Smooth muscle cell (in vitro differentiated cells): ENCODE data around the gene ORM2. TPM values are rescaled to one million over a fixed set of nuclear protein-coding genes. Genes with fewer than 3 reads are reported as not detected.

Experiments used
- DNase-seq: peaks from one replicate; lab custom pipeline; 2025; ENCODE audit not compliant: unreplicated experiment; lab: John Stamatoyannopoulos, UW
- H2AFZ ChIP-seq: fragments of 200-600 bp; sonication (generic); 2 replicates; pipeline ENCODE4 v1.6.0; 2016; ENCODE audit warnings: antibody characterized with exemption, low read depth, mild to moderate bottlenecking
- H3F3A ChIP-seq: fragments of 200-600 bp; sonication (generic); 2 replicates; pipeline ENCODE4 v1.6.0; 2017; ENCODE audit warnings: antibody characterized with exemption, low read depth
- H3K27ac ChIP-seq: fragments of 200-600 bp; sonication (generic); 2 replicates; pipeline ENCODE4 v1.5.1; 2016; ENCODE audit warnings: low read depth, mild to moderate bottlenecking
- H3K27me3 ChIP-seq: fragments of 200-600 bp; sonication (generic); 2 replicates; pipeline ENCODE4 v1.6.1; 2016; ENCODE audit warnings: low read depth, mild to moderate bottlenecking
- H3K36me3 ChIP-seq: fragments of 200-600 bp; sonication (generic); 2 replicates; pipeline ENCODE4 v1.5.1; 2016; ENCODE audit warnings: low read depth
- H3K4me1 ChIP-seq: fragments of 200-600 bp; sonication (generic); 2 replicates; pipeline ENCODE4 v1.5.1; 2016; ENCODE audit warnings: low read depth
- H3K4me2 ChIP-seq: fragments of 200-600 bp; sonication (generic); 2 replicates; pipeline ENCODE4 v1.6.0; 2016; ENCODE audit warnings: mild to moderate bottlenecking
- H3K4me3 ChIP-seq: fragments of 200-600 bp; sonication (generic); 2 replicates; pipeline ENCODE4 v1.5.1; 2016; ENCODE audit warnings: mild to moderate bottlenecking
- H3K79me2 ChIP-seq: fragments of 200-600 bp; sonication (generic); 2 replicates; pipeline ENCODE4 v1.6.0; 2016; ENCODE audit warnings: low read depth, mild to moderate bottlenecking
- H3K9ac ChIP-seq: fragments of 200-600 bp; sonication (generic); 2 replicates; pipeline ENCODE4 v1.6.0; 2016; ENCODE audit warnings: low read depth
- H3K9me3 ChIP-seq: fragments of 200-600 bp; sonication (generic); replicated peaks from 2 replicates; pipeline ENCODE4 v1.5.1; 2016; ENCODE audit warnings: low read depth
- H4K20me1 ChIP-seq: fragments of 200-600 bp; sonication (generic); 2 replicates; pipeline ENCODE4 v1.6.0; 2016; ENCODE audit warnings: low read depth
- WGBS: methylation state at CpG from one replicate; pipeline ENCODE4 v1.1.7; 2016; ENCODE audit warnings: low lambda C conversion rate; 5-methylcytosine and 5-hydroxymethylcytosine counted together
- polyA plus RNA-seq: library from polyadenylated mRNA; unstranded; fragments of >200 nt; fragmentation: Nextera tagmentation; extraction: Ambion mirVana; gene quantifications from 2 replicates; pipeline ENCODE4 v1.2.1, GENCODE V29; 2016
- total RNA-seq: library from RNA; depleted of rRNA; stranded (reverse); fragments of >200 nt; gene quantifications from 2 replicates; pipeline ENCODE4 v1.2.3, GENCODE V29; 2014
- TF ChIP-seq, protein P1 (sequence below): fragments of 200-600 bp; sonication (generic); IDR thresholded peaks from 2 replicates; pipeline ENCODE4 v1.5.1; 2017; ENCODE audit warnings: borderline replicate concordance, mild to moderate bottlenecking, antibody characterized with exemption; ENCODE audit not compliant: insufficient read depth, poor library complexity, severe bottlenecking

The ORM2 gene
- total and polyA plus RNA-seq, 2 experiments from 2014 or later, result not detected

DNA sequence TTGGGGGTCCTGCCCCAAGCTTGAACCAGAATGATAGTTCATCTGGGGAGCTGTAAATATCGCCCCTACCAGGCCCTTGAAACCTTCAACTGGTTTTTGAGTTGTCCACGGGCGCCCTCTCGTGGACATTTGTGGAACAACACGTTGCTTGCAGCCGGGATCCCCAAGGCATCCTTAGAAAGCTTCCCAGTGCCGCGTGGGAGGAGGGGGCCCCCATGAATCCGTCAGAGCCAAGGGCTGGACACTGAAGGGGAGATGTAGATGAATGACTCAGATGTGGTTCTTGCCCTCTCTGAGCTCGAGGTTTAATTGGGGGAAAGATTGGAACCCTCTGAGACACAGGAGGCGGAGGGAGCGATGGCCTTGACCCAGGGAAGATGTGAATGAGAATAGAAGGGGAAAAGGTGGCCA, 38.6 kb upstream of the ORM2 start:
- no peak overlapping the region for H2AFZ ChIP-seq
- H3K79me2 ChIP-seq, result no peaks in the 10 kb centered on the region
- peaks cover 12% of the 10 kb centered on the region for H3K4me1 ChIP-seq
- no peaks in the 10 kb centered on the region for H4K20me1 ChIP-seq
- WGBS, result 24% methylated on average over 12 of the region's 12 CpGs
- peak; percentile 62 for DNase-seq
- peaks cover 37% of the 10 kb centered on the region for H3K36me3 ChIP-seq
- H3K27ac ChIP-seq, result no peak overlapping the region
- H3F3A ChIP-seq, result no peaks in the 10 kb centered on the region
- H3K27me3 ChIP-seq, result no peaks in the 10 kb centered on the region
- no peak overlapping the region for H3K4me3 ChIP-seq
- H3K4me2 ChIP-seq, result no peak overlapping the region
- no peak overlapping the region for H3K9ac ChIP-seq
- H3K9me3 ChIP-seq, result no peaks in the 10 kb centered on the region
- TF ChIP-seq, protein P1, sequence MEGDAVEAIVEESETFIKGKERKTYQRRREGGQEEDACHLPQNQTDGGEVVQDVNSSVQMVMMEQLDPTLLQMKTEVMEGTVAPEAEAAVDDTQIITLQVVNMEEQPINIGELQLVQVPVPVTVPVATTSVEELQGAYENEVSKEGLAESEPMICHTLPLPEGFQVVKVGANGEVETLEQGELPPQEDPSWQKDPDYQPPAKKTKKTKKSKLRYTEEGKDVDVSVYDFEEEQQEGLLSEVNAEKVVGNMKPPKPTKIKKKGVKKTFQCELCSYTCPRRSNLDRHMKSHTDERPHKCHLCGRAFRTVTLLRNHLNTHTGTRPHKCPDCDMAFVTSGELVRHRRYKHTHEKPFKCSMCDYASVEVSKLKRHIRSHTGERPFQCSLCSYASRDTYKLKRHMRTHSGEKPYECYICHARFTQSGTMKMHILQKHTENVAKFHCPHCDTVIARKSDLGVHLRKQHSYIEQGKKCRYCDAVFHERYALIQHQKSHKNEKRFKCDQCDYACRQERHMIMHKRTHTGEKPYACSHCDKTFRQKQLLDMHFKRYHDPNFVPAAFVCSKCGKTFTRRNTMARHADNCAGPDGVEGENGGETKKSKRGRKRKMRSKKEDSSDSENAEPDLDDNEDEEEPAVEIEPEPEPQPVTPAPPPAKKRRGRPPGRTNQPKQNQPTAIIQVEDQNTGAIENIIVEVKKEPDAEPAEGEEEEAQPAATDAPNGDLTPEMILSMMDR, result peak; percentile 94

DNA sequence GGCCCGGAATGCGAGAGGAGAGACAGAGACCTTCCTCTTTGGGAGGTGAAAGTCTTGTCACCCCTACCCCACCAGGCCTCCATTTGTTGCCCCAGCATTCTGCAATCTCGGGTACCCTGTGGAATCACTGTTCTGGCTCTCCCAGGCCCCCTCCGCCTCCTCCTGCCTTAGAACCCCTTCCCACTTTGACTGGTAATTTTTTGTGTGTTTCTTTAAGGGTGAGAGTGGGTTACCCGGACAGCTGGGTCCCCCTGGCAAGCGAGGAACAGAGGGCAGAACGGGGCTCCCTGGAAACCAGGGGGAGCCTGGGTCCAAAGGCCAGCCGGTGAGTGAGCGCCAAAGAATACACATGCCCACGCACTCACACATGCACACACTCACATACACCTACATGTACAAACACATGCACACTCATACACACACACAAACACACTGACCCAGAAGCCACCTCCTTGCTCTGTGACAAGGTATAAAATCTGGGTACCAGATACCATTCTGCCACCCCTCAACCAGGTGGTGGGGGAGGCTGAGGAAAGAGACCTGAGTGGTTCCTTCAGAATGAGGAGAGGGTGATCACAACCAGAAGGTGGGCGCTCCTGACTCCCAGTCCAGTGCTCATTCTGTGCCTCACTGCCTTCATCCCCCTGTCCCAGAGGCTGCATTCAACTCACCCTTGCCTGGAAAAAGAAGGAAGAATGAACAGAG, 37.6 kb upstream of the ORM2 start:
- H3K27me3 ChIP-seq, result no peaks in the 10 kb centered on the region
- no peaks in the 10 kb centered on the region for H3K9me3 ChIP-seq
- peaks cover 47% of the 10 kb centered on the region for H3K36me3 ChIP-seq
- H3K79me2 ChIP-seq, result no peaks in the 10 kb centered on the region
- H3K4me2 ChIP-seq, result no peak overlapping the region
- no peak overlapping the region for H2AFZ ChIP-seq
- H3F3A ChIP-seq, result no peaks in the 10 kb centered on the region
- DNase-seq, result no peak
- no peak overlapping the region for H3K27ac ChIP-seq
- 96% methylated on average over 11 of the region's 11 CpGs for WGBS
- H3K4me1 ChIP-seq, result peaks cover 11% of the 10 kb centered on the region
- TF ChIP-seq, protein P1, result no peak
- H3K4me3 ChIP-seq, result no peak overlapping the region
- H3K9ac ChIP-seq, result no peak overlapping the region
- no peaks in the 10 kb centered on the region for H4K20me1 ChIP-seq

DNA sequence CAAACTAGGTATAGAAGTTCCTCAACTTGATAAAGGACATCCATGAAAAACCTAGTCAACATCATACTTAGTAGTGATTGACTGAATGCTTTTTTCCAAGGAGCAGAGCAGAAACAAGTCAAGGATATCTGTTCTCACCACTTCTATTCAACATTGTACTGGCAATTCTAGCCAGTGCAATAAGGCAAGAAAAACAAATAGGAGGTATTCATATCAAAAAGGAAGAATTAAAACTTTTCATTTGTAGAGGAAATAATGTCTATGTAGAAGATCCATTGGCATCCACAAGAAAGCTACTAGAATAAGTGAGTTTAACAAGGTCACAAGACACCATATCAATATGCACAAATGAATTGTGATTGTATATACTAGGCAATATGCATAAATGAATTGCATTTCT, 35.0 kb upstream of the ORM2 start:
- Histone ChIP-seq H3K27me3 (no peaks in the 10 kb centered on the region), H3K9ac (no peak overlapping the region), H4K20me1 (no peaks in the 10 kb centered on the region), H2AFZ (no peak overlapping the region), H3F3A (no peaks in the 10 kb centered on the region), H3K4me2 (no peak overlapping the region), H3K4me1 (no peaks in the 10 kb centered on the region), H3K4me3 (no peak overlapping the region), H3K79me2 (no peaks in the 10 kb centered on the region), H3K36me3 (peaks cover 70% of the 10 kb centered on the region), H3K27ac (no peak overlapping the region), H3K9me3 (no peaks in the 10 kb centered on the region)
- no peak for DNase-seq
- TF ChIP-seq, protein P1, result no peak

DNA sequence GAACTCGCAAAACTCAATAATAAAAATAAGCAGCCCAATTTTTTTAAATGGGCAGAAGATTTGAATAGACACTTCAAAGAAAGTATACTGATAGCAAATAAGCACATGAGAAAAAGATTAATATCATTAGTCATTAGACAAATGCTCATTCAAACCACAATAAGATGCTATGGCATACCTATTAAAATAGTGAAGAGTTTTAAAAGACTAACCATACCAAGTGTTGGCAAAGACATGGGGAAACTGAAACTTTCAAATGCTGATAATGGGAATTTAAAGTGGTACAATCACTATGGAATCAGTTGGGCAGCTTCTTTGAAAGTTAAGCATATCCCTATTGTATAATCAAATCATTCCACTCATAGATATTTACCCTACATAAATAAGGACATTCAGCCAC, 33.3 kb upstream of the ORM2 start:
- Histone ChIP-seq H4K20me1 (no peaks in the 10 kb centered on the region), H3K36me3 (peaks cover 70% of the 10 kb centered on the region), H2AFZ (no peak overlapping the region), H3K9me3 (no peaks in the 10 kb centered on the region), H3K9ac (no peak overlapping the region), H3K4me3 (no peak overlapping the region), H3K79me2 (no peaks in the 10 kb centered on the region), H3F3A (no peaks in the 10 kb centered on the region), H3K27ac (no peak overlapping the region), H3K4me1 (no peaks in the 10 kb centered on the region), H3K4me2 (no peak overlapping the region), H3K27me3 (no peaks in the 10 kb centered on the region)
- WGBS, result 100% methylated on average over 1 of the region's 1 CpG
- TF ChIP-seq, protein P1, result no peak
- no peak for DNase-seq
